Panc1 (cell line): ENCODE results near the gene TRAM2. TPM values are rescaled to one million over a fixed set of nuclear protein-coding genes. Genes with fewer than 3 reads are reported as not detected.

ENCODE experiments used
- ATAC-seq: fragments of 200-7000 bp; cut with Tn5 transposase; 2 replicates; pipeline ENCODE4 v1.9.1; 2020; ENCODE audit warnings: mild to moderate bottlenecking, moderate library complexity
- BruUV-seq: library from RNA; stranded (reverse); fragments of 400-500 nt; replicated peaks from 2 replicates; lab custom pipeline; 2021; lab: Mats Ljungman, UMichigan
- CTCF ChIA-PET: fragments of 300-600 bp; sonication (Branson Sonifier 250); formaldehyde crosslinking; loops from one replicate; lab custom pipeline; 2022; ENCODE audit warnings: antibody characterized with exemption; lab: Charles Lee
- POLR2A ChIA-PET: fragments of 300-600 bp; sonication (Branson Sonifier 250); formaldehyde crosslinking; loops from one replicate; lab custom pipeline; 2022; ENCODE audit warnings: antibody characterized with exemption; lab: Charles Lee
- DNase-seq: peaks from one replicate; pipeline ENCODE4 v3.0.0-alpha.2; 2010; ENCODE audit warnings: low read depth, low spot score
- H3K27ac ChIP-seq: 2 replicates; pipeline ENCODE4 v1.5.1; 2011; ENCODE audit warnings: mild to moderate bottlenecking, low read length, inconsistent platforms
- H3K27me3 ChIP-seq: fragments of 200-500 bp; sonication (Bioruptor generic); 2 replicates; pipeline ENCODE4 v1.6.0; 2014; ENCODE audit warnings: low read length, inconsistent platforms; ENCODE audit not compliant: control insufficient read depth, insufficient read depth
- H3K36me3 ChIP-seq: fragments of 200-500 bp; sonication (Bioruptor generic); 2 replicates; pipeline ENCODE4 v1.5.1; 2014; ENCODE audit warnings: inconsistent platforms, mild to moderate bottlenecking, low read length, moderate library complexity; ENCODE audit not compliant: control insufficient read depth, insufficient read depth
- H3K4me1 ChIP-seq: 2 replicates; pipeline ENCODE4 v1.5.1; 2011; ENCODE audit warnings: inconsistent platforms, mild to moderate bottlenecking, low read length, moderate library complexity; ENCODE audit not compliant: control insufficient read depth, insufficient read depth
- H3K4me3 ChIP-seq, 2 experiments: 2 replicates each; pipeline ENCODE4 v1.5.1; 2011 to 2012; ENCODE audit warnings: low read depth in 2 of 2, low read length in 2 of 2, mild to moderate bottlenecking in 2 of 2, inconsistent platforms in 1 of 2, moderate library complexity in 1 of 2
- H3K9me3 ChIP-seq: fragments of 200-500 bp; sonication (Bioruptor generic); 2 replicates; pipeline ENCODE4 v1.5.1; 2014; ENCODE audit warnings: low read depth, mild to moderate bottlenecking, inconsistent platforms, low read length, moderate library complexity; ENCODE audit not compliant: control insufficient read depth, insufficient read depth
- POLR2AphosphoS5 ChIP-seq: IDR thresholded peaks from 2 replicates; pipeline ENCODE4 v1.6.1; 2012; ENCODE audit warnings: mild to moderate bottlenecking, low read depth, low read length, moderate library complexity
- SIN3A ChIP-seq: IDR thresholded peaks from 2 replicates; pipeline ENCODE4 v1.6.1; 2012; ENCODE audit warnings: low read depth, mild to moderate bottlenecking, low read length, moderate library complexity, borderline replicate concordance; ENCODE audit not compliant: insufficient read depth
- TCF7L2 ChIP-seq: IDR thresholded peaks from 2 replicates; pipeline ENCODE4 v1.6.1; 2011; ENCODE audit warnings: mild to moderate bottlenecking, low read depth, low read length, inconsistent platforms
- in situ Hi-C: cut with HindIII; loops from 2 replicates; pipeline ENCODE4 v1.10.0; 2016; ENCODE audit warnings: low sequenced_read_pairs, low pct_unique_long_range_greater_than_20kb
- intact Hi-C: fragments of 100-400 bp; cut with micrococcal nuclease; formaldehyde crosslinking; loops from one replicate; pipeline ENCODE4 v1.10.0; 2022; ENCODE audit not compliant: unreplicated experiment
- total RNA-seq: library from RNA; stranded (reverse); gene quantifications from one replicate; pipeline ENCODE4 v1.2.1, GENCODE V29; 2021; ENCODE audit not compliant: unreplicated experiment
- TF ChIP-seq, protein P1 (sequence below): fragments of 450-650 bp; IDR thresholded peaks from 2 replicates; pipeline ENCODE4 v1.5.1; 2017; ENCODE audit warnings: mild to moderate bottlenecking
- TF ChIP-seq, protein P2 (sequence below), 2 experiments: IDR thresholded peaks; 2 replicates each; pipeline ENCODE4 v1.6.1; 2011 to 2012; ENCODE audit warnings: low read depth in 2 of 2, control low read depth in 1 of 2, low read length in 1 of 2, mild to moderate bottlenecking in 1 of 2, moderate library complexity in 1 of 2; ENCODE audit not compliant: insufficient read depth in 1 of 2

TRAM2 gene
- total RNA-seq, 1 experiment from 2014 or later, result 56.7 TPM

DNA sequence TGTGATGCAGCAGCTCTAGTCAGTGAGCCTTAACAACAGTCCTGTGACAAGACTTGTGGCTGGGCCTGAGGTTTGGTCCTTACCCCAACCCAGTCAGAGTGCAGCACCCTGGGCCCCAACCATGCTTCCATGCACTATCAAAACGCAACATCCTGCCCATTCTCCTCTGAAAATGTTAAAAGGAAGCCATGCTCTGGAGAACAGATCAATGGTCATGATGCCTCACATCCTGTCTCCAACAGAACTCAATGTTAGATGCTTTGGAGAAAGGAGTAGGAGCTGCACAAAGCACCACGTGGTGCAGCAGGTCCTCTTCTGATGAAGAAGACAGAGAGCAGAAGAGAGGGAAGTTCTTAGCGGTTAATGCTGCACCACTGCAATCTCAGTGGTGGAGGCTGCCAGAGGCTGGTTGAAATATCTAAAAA lies 41.9 kb downstream of the TRAM2 start (continued):
- TF ChIP-seq, protein P1, sequence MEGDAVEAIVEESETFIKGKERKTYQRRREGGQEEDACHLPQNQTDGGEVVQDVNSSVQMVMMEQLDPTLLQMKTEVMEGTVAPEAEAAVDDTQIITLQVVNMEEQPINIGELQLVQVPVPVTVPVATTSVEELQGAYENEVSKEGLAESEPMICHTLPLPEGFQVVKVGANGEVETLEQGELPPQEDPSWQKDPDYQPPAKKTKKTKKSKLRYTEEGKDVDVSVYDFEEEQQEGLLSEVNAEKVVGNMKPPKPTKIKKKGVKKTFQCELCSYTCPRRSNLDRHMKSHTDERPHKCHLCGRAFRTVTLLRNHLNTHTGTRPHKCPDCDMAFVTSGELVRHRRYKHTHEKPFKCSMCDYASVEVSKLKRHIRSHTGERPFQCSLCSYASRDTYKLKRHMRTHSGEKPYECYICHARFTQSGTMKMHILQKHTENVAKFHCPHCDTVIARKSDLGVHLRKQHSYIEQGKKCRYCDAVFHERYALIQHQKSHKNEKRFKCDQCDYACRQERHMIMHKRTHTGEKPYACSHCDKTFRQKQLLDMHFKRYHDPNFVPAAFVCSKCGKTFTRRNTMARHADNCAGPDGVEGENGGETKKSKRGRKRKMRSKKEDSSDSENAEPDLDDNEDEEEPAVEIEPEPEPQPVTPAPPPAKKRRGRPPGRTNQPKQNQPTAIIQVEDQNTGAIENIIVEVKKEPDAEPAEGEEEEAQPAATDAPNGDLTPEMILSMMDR, result no peak

DNA sequence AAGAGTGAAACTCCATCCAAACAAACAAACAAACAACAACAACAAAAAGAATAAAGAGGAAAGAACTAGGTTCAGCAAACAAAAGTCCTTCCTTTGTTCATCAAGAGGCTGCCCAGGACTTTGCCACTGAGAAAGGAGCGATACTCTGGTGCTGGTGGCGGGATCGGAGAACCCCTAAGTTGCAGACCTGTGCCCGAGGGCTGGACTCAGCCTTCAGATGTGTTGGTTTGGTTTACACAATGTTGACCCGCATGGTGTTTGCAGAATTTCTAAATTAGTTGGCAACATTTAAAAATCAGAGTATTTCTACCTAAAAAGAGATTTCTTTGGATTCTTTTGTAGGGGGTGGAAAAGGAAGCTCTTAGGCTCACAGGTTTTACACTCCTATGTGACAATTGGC lies 42.5 kb downstream of the TRAM2 start:
- no TSS peak for BruUV-seq
- no peaks in the 10 kb centered on the region for H3K27me3 ChIP-seq
- no peak for ATAC-seq

DNA sequence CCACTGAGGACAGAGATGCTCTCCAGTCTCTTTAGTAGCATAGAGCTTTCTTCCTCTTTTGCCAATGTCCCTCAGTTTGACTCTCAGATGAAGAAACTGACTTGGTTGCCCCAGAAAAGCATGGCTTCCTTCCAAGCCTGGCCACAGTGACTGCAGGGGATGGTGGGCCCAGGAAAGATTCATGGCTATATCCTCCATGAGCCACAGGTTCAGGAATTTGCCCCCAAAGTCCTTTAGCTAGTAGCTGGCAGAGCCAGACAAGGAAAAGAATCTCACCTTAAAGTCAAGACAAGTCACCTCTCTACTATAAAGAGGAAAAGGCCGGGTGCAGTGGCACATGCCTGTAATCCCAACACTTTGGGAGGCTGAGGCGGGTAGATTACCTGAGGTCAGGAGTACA lies 43.4 kb downstream of the TRAM2 start:
- Histone ChIP-seq H3K36me3 (peaks cover 2% of the 10 kb centered on the region; the same call in 1 of the 2 replicates), H3K4me3 (no peak overlapping the region), H3K9me3 (no peaks in the 10 kb centered on the region), H3K27ac (no peak overlapping the region), H3K4me1 (peaks cover 23% of the 10 kb centered on the region), H3K27me3 (no peaks in the 10 kb centered on the region)
- CTCF ChIA-PET, result no interaction called here
- TF ChIP-seq SIN3A, result no peak
- TF ChIP-seq, protein P1, result no peak
- TF ChIP-seq TCF7L2, result no peak
- TF ChIP-seq, protein P2, sequence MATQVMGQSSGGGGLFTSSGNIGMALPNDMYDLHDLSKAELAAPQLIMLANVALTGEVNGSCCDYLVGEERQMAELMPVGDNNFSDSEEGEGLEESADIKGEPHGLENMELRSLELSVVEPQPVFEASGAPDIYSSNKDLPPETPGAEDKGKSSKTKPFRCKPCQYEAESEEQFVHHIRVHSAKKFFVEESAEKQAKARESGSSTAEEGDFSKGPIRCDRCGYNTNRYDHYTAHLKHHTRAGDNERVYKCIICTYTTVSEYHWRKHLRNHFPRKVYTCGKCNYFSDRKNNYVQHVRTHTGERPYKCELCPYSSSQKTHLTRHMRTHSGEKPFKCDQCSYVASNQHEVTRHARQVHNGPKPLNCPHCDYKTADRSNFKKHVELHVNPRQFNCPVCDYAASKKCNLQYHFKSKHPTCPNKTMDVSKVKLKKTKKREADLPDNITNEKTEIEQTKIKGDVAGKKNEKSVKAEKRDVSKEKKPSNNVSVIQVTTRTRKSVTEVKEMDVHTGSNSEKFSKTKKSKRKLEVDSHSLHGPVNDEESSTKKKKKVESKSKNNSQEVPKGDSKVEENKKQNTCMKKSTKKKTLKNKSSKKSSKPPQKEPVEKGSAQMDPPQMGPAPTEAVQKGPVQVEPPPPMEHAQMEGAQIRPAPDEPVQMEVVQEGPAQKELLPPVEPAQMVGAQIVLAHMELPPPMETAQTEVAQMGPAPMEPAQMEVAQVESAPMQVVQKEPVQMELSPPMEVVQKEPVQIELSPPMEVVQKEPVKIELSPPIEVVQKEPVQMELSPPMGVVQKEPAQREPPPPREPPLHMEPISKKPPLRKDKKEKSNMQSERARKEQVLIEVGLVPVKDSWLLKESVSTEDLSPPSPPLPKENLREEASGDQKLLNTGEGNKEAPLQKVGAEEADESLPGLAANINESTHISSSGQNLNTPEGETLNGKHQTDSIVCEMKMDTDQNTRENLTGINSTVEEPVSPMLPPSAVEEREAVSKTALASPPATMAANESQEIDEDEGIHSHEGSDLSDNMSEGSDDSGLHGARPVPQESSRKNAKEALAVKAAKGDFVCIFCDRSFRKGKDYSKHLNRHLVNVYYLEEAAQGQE (IDR thresholded peaks at IDR 0.05; ENCODE audit: insufficient read depth in 1 of 2, low read depth in 2 of 2, low read length in 1 of 2), result no peak
- TF ChIP-seq POLR2AphosphoS5, result no peak
- POLR2A ChIA-PET, result no interaction called here
- in situ Hi-C loops (no loop called here), intact Hi-C loops (no loop called here)
- ATAC-seq, result no peak
- DNase-seq, result no peak
- no TSS peak for BruUV-seq

More for the DNA sequence above, 42.5 kb downstream of the TRAM2 start:
- DNase-seq, result no peak
- H3K36me3 ChIP-seq, result peaks cover 2% of the 10 kb centered on the region; the same call in 1 of the 2 replicates
- peaks cover 30% of the 10 kb centered on the region for H3K4me1 ChIP-seq
- no peaks in the 10 kb centered on the region for H3K9me3 ChIP-seq
- TF ChIP-seq, protein P2 (IDR thresholded peaks at IDR 0.05; ENCODE audit: insufficient read depth in 1 of 2, low read depth in 2 of 2, low read length in 1 of 2), result no peak
- TF ChIP-seq POLR2AphosphoS5 (no peak), TCF7L2 (no peak), SIN3A (no peak)
- TF ChIP-seq, protein P1, result no peak
- no peak overlapping the region for H3K4me3 ChIP-seq
- in situ Hi-C loops (no loop called here), intact Hi-C loops (no loop called here)
- no peak overlapping the region for H3K27ac ChIP-seq
- CTCF ChIA-PET, result no interaction called here
- POLR2A ChIA-PET, result no interaction called here
